CD4-positive, alpha-beta T cell treated with Interleukin-2 at 100 ng/mL for 4 hours (primary cell): ENCODE data around the gene AHDC1.

Experiments used
- DNase-seq: peaks from one replicate; pipeline ENCODE4 v3.0.0-alpha.2; 2020; ENCODE audit warnings: low spot score

Gene AHDC1

DNA sequence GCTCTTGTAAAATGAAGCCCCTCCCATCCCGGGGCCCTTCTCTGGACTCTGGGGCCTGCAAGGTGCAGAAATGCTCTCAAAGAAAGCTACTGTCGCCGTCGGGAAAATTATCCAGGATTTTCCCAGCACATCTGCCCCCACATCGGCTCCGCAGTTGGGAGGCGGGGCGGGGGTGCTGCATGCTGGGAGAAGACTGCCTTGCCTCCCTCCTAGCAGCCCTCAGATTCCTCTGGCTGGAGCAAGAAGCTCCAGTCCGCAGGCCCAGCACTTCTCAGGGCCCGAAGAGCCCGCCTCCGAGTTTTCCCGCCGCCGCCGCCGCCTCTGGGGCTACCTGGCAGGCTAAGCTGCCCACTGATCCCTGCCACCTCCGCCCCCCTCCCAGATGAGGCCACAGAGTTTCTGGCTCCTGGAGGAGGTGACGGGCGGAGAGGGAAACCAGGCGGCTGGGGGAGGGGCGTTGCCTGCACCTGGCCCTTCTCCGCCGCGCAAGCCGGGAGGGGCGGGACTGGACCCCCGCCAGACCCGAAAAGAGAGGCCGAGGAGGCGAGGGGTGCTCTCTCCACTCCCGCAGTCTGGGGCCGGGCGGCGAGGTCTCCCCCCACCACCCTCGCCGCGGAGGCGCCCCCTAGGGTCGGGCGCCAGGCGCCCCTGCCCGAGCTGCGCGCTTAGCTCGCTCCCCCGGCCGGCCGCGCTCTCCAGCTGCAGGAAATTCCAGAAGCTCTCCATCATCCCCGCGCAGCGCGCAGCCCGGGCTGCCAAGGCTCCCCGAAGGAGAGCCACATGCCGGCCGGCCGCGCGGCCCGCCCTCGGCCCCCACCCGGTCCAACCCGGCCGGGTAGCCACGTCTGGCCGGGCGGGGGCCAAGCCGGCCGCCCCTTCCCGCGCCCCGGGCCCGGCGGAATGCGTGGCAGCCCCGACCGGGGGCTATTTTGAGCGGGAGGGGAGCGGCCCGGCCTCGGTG is 28.8 kb downstream of the AHDC1 start:
- no peak for DNase-seq

DNA sequence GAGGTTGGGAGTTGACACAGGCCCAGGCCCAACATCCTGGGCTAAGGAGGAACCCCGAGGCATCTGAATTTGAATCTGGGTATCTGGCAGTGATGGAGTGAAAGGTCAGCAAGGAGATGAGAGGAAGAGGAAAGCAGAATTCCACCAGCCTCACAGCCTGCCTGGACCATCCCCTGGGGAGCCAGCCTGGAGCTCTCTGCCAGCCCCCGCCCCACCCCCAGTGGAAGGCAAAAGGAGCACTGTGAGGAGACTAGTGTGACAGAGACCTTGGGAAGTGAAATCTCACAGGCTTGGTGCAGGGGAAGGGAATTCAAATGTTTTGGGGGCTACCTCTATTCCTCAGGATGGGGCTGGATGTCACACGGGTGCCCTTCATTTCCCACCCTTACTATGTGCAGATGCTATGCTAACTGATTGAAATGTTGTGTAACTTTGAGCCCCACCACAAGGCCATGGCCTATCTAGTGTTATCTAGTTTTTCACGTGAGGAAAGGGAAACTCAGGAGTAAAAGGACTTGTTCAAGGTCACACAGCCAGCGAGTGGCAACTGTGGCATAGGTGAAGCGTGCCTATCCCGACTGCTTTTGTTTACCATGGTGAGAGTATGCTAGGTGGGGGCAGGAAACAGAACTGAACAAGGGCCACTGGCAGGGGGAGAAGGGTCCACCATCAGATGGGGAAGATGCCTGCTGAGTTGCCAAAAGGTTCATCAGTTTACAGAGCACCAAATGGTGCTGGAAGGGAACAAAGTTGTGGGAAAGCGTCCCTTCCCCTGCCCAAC is 29.8 kb downstream of the AHDC1 start:
- DNase-seq = no peak

DNA sequence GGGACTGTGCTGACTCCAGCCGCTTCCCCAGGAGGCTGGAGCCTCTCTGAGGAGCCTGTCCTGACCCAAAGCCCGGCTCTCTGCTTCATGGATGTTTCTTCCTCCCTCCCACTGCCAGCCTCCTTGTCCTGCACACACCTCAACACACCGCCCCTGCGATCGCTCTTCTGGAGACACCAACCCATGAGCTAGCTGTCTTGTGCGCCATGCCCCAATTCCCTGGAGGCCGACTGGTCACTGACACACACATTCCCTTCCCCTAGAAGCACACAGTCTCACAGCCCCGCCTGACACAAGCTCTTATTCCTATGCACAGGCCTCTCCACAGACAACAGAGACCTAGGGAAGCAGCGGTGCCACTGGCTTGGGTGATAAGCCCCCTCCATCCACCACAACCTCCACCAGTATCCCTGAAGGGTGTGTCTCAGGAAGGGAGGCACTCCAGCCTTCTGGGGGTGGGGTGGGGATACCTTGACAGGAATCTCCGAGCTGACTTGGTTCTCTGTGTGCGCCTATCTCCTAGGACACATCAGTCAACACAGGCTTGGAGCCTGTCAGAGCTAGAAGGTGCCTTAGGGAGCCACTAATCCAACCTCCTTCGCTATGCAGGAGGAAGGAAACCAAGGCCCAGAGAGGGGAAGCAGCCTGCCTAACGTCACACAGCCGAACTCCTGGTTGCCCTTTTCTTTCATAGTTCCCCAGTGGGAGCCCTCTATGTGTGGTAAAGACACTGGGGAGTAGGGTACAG is 31.1 kb downstream of the AHDC1 start:
- no peak for DNase-seq

DNA sequence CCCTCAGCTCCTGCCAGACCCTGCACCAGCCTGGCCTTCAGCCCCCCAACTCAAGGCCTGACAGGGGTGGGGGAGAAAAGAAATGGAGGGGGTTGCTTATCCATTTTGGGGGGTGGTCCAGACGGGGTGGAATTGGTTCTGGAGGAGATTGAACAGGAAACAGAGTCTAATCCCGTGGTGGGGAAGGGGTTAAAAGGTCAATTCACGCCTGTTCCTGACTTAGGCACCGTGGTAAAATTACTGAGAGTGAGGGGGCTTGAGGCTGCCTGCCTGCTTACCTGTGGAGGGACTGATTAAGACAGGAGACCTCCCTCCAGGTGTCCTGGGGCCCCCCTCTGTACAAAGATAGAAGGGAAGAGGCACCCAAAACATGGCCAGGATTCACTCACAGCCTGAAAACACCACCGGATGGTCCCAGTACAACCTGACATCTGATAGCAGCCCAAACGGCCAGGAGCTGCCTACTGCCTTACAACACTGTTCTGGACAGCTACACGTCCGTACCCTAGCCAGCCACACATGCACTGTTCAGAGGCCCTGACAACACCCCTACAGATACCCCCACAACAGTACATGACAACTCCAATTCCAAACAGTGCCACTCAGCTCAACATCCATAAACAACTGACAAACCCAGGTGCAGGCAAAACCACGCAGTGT is 31.8 kb downstream of the AHDC1 start:
- no peak for DNase-seq

- no peak for DNase-seq
Measured at GRCh38 chr1:27571439-27572018, 32.4 kb downstream of the AHDC1 start.

DNA sequence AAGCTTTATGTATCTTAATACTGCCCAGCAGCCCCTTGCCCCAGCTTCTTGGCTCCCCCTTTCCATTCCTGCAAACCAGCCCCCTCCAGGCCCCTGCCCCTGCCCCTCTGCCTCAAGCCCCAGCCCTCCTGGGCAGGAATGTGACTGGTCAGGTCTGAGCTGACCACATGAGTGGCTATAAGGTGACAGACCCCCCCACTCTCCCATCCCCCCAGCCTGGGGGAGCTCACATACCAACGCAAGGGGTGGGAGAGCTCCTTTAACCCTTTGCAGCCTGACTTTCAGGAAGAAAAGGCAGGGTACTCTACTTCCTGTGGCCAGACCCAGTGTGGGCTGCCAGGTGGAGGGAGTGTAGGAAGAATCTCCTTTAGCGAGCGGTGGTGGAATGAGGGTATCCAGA is 33.2 kb downstream of the AHDC1 start:
- no peak for DNase-seq

DNA sequence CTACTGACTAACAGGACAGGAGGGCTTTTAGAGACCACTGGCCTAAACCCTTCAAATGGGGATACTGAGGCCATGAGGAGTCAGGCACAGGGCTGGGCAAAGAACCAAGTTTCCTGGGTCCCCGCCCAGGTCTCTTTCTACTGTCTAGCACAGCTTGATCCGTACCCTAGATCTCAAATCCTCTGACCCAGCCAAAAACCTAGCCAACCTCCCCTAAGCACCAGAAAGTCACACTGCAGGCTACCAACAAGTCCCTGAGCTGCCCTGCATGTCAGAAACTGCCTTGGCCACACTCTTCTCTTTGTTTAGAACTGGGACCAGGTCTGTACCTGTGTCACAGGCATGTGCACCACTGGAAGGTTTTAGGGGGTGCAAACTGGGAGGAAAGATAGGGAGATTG is 33.6 kb downstream of the AHDC1 start:
- DNase-seq = no peak

DNA sequence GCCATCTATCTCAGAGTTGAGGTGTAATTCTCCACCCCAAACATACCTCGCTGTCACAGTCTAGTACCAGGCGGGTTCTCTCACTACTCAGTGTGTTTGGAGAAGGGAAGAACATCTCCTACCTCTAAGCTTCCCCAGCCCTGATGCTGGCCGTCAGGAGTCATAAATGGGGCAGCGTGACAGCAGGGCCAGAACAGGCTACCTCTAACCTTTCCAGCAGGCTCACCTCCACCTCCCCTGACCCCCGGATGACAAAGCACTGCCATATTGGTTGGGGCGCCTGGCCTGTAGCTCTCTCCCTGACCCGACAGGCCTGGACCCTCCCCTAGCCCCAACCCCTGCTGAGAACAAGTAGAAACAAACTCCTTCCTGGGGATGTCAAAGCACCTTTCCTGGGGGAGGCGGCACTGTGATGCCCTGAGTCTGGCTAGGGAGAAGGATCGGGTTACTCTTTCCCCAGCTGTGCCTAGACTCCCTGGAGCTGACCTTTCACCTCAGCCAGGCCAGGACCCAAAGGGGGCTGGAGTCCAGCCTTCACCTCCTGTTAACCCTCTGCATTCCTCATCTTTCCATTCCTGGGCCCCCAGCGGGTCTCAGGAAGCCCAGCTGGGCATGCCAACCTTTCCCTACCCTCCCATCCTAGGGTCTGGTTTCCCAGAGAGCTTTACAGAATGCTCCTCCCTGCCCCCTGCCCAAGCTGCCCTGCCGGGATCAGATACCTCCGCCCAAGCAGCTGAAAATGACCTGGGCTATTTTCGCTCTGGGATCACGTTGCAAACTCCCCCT is 34.2 kb downstream of the AHDC1 start:
- no peak for DNase-seq

DNA sequence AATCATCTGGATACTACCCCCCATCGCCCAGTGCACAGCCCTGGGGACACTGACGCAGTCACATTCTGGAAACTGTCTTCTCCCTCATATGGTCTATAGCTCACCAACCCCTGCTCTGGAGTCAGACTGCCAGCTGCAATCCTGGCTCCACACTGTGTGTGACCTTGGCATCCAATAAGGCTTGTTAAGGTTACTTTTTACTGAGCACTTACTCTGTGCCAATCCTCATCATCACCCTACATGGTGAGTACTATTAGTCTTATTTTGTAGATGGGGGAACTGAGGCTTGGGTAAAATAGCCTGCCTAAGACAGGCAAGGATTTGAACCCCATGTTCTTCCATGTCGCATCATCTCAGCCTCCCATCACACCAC is 34.9 kb downstream of the AHDC1 start:
- DNase-seq = no peak

DNA sequence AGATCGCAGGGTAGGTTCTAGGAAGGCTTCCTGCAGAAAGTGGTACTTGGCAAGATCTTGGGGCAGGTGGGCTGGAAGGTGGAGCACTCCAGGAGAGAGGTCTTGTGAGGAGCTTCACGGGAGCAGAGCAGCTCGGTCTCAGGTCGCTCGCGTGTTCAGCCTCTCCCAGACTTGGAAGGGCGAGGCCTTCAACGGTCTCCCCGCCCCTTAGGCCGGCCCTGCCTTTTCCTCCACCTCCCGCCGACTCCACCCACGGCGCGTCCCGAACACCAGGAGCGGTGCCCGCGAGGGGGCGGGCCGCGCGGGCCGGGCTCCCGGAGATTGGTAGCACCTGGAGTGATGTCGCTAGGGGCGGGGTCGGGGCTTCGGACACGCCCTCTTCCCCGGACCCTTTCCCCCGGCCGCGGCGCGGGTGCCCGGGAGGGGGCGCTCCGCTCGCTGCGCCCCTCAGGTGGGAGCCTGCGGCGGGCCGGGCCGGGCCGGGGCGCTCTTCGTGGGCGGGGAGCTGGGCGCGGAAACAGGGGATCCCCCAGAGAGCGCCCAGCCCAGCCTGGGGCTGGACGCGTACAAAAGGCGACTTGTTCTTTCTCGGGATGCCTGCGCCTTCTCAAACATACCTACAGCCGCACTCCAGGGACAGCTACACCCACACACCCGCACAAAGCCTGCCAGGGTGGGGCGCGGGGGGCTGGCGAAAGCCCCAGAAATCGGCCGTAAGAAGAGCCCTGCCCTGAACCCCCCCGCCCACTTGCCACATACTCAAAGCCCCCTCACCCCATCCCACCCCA is 35.5 kb downstream of the AHDC1 start:
- DNase-seq = peak; percentile 94

DNA sequence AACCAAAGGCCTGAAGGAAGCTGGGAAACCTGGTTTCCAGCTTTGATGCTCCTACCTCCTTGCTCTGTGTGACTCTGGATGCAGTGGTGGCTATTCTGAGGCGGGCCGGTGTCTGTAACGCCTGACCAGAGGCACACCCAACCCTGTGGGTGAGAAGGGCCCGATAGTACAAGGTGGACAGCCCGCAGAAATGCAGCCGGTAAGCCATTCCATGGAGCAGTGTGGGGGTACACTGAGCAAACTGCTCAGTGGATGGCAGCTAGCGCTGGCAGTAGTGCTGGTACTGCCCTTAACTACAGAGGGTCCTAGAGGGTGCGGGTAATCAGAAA is 36.0 kb downstream of the AHDC1 start:
- DNase-seq = no peak

GRCh38 chr1:27567146-27567526 is 36.8 kb downstream of the AHDC1 start:
- no peak for DNase-seq

DNA sequence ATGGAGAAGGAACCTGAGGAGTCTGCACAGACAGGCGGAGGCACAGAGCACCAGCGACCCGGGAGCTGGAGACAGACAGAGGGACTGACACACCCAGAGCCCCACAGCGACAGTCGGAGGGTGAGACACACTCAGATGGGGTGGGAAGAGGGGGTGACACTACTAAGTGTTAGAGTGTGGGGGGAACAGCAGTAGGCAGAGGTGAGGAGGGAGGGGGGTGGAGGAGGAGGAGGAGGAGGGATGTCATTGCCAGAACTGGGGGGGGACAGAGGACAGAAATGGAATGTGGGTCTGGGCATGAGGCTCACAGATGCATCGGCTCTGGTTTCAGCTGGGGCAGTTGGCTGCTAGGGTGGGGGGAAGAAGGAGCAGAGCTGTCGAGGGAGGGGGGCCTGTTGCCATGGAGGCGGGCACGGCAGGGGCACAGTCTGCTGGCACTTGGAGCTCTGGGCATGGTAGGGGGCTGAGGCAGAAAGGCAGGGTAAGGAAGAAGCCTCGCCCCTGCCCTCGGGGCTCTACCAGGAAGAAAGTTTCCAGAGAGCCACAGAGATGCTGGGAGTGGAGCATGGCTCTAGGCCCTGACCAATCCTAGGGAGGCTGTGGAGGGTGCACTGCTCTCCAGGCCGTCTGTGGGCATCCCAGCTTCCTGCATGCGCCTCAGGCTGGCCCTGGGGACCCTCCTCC is 37.3 kb downstream of the AHDC1 start:
- no peak for DNase-seq

DNA sequence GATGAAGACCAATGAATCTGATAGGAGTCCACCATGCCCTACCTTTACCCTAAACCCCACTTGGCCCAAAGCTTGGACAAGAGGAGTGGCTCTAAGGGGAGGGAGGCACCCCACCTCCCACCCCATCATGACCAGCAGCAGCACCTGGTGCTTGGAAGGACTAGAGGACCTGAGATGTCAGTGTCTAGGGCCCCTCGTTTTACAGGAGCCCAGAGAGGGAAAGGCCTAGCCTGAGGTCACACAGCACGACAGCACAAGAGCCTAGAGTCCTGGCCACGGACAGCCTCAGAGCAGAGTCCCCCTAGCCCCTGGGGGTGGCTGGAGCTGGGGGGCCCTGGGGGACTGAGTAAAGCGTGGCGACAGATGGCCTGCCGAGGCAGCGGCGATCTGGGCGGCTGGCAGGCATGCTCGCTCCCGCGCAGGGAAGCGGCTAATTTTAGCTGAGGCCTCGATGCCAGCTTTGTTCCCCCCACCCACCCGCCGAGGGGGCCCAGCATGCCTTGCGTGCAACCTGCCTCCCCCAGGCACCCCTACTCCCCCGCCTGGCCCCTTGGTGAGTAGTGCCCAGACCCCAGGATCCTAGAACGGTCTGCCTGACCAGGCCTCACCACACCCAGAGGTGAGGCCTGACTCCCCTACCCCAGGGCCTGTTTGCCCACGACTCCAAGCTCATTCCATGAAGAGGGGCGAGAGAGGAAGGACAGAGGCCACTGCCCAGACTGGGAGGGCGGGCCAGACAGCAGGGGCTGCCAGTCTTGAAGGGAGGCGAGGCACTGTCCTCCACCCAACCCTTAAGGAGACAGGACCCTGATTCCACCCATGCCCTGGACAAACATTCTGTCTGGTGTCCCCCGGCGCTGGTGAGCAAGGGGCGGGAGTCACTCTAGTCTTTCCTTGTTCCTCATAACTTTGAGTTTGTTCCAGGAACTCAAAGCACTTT is 39.0 kb downstream of the AHDC1 start:
- DNase-seq = no peak

- no peak for DNase-seq
Measured at GRCh38 chr1:27563591-27564471, 40.1 kb downstream of the AHDC1 start.

DNA sequence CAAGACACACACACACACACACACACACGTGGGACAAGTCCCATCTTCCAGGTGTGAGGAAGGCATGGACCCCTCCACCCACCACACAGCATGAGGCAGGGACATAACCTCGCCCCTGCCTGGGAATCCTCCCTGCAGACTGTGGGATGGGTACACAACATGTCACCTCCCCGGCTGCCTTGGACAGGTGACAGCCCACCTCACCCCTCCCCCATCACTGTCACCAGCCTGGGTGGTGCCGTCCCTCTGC is 40.7 kb downstream of the AHDC1 start:
- DNase-seq = no peak

- DNase-seq = no peak
Measured at GRCh38 chr1:27562534-27563340, 41.2 kb downstream of the AHDC1 start.
